HCT116 (cell line): ENCODE data around the gene ECSCR. TPM values are rescaled to one million over a fixed set of nuclear protein-coding genes. Genes with fewer than 3 reads are reported as not detected.

Experiments used
- ATAC-seq: fragments of 200-7000 bp; cut with Tn5 transposase; 2 replicates; pipeline ENCODE4 v1.9.1; 2020; ENCODE audit warnings: mild to moderate bottlenecking, moderate library complexity
- BruUV-seq: library from RNA; stranded (reverse); fragments of 400-500 nt; replicated peaks from 2 replicates; lab custom pipeline; 2021; lab: Mats Ljungman, UMichigan
- CTCF ChIA-PET: fragments of 300-600 bp; sonication (Branson Sonifier 250); formaldehyde crosslinking; loops from one replicate; lab custom pipeline; 2021; ENCODE audit warnings: antibody characterized with exemption; lab: Charles Lee
- POLR2A ChIA-PET: fragments of 300-600, 350-600 bp; sonication (Branson Sonifier 250); formaldehyde crosslinking; loops from one replicate; lab custom pipeline; 2021; ENCODE audit warnings: antibody characterized with exemption; lab: Charles Lee
- RAD21 ChIA-PET, 2 experiments: fragments of 300-600 bp; sonication (Branson Sonifier 250); formaldehyde crosslinking; loops; one replicate each; lab custom pipeline; 2023; ENCODE audit warnings: low total read pairs in 2 of 2; ENCODE audit not compliant: uncharacterized antibody in 2 of 2, unreplicated experiment in 2 of 2, low non-redundant PET in 1 of 2; lab: Charles Lee
- DNase-seq: peaks from one replicate; pipeline ENCODE4 v3.0.0-alpha.2; 2010; ENCODE audit warnings: low read depth, low spot score
- H2AFZ ChIP-seq: fragments of 200-600 bp; shearing (Covaris generic), sonication (generic); 2 replicates; pipeline ENCODE4 v1.6.1; 2017; ENCODE audit warnings: low read depth, mixed run types, mixed read lengths, antibody characterized with exemption, low read length; ENCODE audit not compliant: poor library complexity, severe bottlenecking
- H3K27ac ChIP-seq: 2 replicates; pipeline ENCODE4 v1.5.1; 2012; ENCODE audit warnings: low read depth, low read length
- H3K27me3 ChIP-seq: fragments of 200-600 bp; sonication (generic); 2 replicates; pipeline ENCODE4 v1.6.1; 2016; ENCODE audit warnings: mixed run types, low read length, mixed read lengths; ENCODE audit not compliant: insufficient read depth
- H3K36me3 ChIP-seq, 2 experiments: fragments of 200-500 bp in 1 of 2; fragments of 200-600 bp in 1 of 2; sonication (Bioruptor generic) in 1 of 2; sonication (generic) in 1 of 2; 2 replicates each; pipeline versions ENCODE4 v1.5.1 to v1.6.1; 2014 to 2016; ENCODE audit warnings: low read length in 2 of 2, inconsistent platforms in 1 of 2, mixed read lengths in 1 of 2, mixed run types in 1 of 2; ENCODE audit not compliant: insufficient read depth in 2 of 2, control insufficient read depth in 1 of 2
- H3K4me1 ChIP-seq, 2 experiments: fragments of 200-600 bp in 1 of 2; sonication (generic) in 1 of 2; 2 replicates each; pipeline versions ENCODE4 v1.5.1 to v1.6.1; 2012 to 2017; ENCODE audit warnings: low read length in 2 of 2, inconsistent platforms in 1 of 2, mild to moderate bottlenecking in 1 of 2, mixed read lengths in 1 of 2, mixed run types in 1 of 2, moderate library complexity in 1 of 2; ENCODE audit not compliant: insufficient read depth in 2 of 2, control insufficient read depth in 1 of 2
- H3K4me2 ChIP-seq: fragments of 200-600 bp; sonication (generic); 2 replicates; pipeline ENCODE4 v1.6.1; 2017; ENCODE audit warnings: mixed run types, low read length, mixed read lengths
- H3K4me3 ChIP-seq, 2 experiments: fragments of 200-600 bp in 1 of 2; sonication (generic) in 1 of 2; replicated peaks in 1 of 2; 2 replicates each; pipeline ENCODE4 v1.5.1; 2011 to 2016; ENCODE audit warnings: low read length in 2 of 2, control low read depth in 1 of 2, low read depth in 1 of 2, mild to moderate bottlenecking in 1 of 2, mixed read lengths in 1 of 2, mixed run types in 1 of 2
- H3K79me2 ChIP-seq: fragments of 200-600 bp; sonication (generic); 2 replicates; pipeline ENCODE4 v1.6.1; 2017; ENCODE audit warnings: mild to moderate bottlenecking, mixed run types, low read length, moderate library complexity, mixed read lengths; ENCODE audit not compliant: insufficient read depth
- H3K9ac ChIP-seq: fragments of 200-600 bp; sonication (generic); 2 replicates; pipeline ENCODE4 v1.6.1; 2016; ENCODE audit warnings: low read length, mixed read lengths
- H3K9me2 ChIP-seq: fragments of 200-600 bp; sonication (generic), shearing (Covaris generic); 2 replicates; pipeline ENCODE4 v1.6.1; 2017; ENCODE audit warnings: mixed run types, mild to moderate bottlenecking, moderate library complexity; ENCODE audit not compliant: insufficient read depth
- H3K9me3 ChIP-seq, 2 experiments: fragments of 200-500 bp in 1 of 2; fragments of 200-600 bp in 1 of 2; sonication (Bioruptor generic) in 1 of 2; sonication (generic) in 1 of 2; 2 replicates each; pipeline ENCODE4 v1.6.1; 2014 to 2017; ENCODE audit warnings: low read length in 2 of 2, mixed read lengths in 2 of 2, inconsistent platforms in 1 of 2, low read depth in 1 of 2, mild to moderate bottlenecking in 1 of 2, mixed run types in 1 of 2, moderate library complexity in 1 of 2; ENCODE audit not compliant: control insufficient read depth in 1 of 2, insufficient read depth in 1 of 2
- H4K20me1 ChIP-seq: fragments of 200-600 bp; sonication (generic), shearing (Covaris generic); 2 replicates; pipeline ENCODE4 v1.6.1; 2017; ENCODE audit warnings: mixed run types, mild to moderate bottlenecking, moderate library complexity; ENCODE audit not compliant: insufficient read depth
- CBX3 ChIP-seq: IDR thresholded peaks from 2 replicates; pipeline ENCODE4 v1.6.1; 2012; ENCODE audit warnings: low read depth
- CEBPB ChIP-seq: IDR thresholded peaks from 2 replicates; pipeline ENCODE4 v1.6.1; 2012; ENCODE audit warnings: low read depth
- CTCF ChIP-seq, 3 experiments: fragments of 200-600 bp in 1 of 3; sonication (generic) in 1 of 3; IDR thresholded peaks in 2 of 3; conservative IDR thresholded peaks in 1 of 3; 2 replicates each; pipeline ENCODE4 v1.5.1; 2012 to 2017; ENCODE audit warnings: low read depth in 2 of 3, low read length in 2 of 3, antibody characterized with exemption in 1 of 3, borderline replicate concordance in 1 of 3, control low read depth in 1 of 3, mild to moderate bottlenecking in 1 of 3, mixed read lengths in 1 of 3, mixed run types in 1 of 3, moderate library complexity in 1 of 3; ENCODE audit not compliant: insufficient read depth in 1 of 3
- EGR1 ChIP-seq: IDR thresholded peaks from 2 replicates; pipeline ENCODE4 v1.6.1; 2012; ENCODE audit warnings: low read depth
- ELF1 ChIP-seq: IDR thresholded peaks from 2 replicates; pipeline ENCODE4 v1.6.1; 2012; ENCODE audit warnings: low read depth, borderline replicate concordance
- EZH2 ChIP-seq: fragments of 200-600 bp; sonication (generic); IDR thresholded peaks from 2 replicates; pipeline ENCODE4 v1.6.1; 2017; ENCODE audit warnings: antibody characterized with exemption, mixed run types
- EZH2phosphoT487 ChIP-seq: fragments of 200-600 bp; IDR thresholded peaks from 2 replicates; pipeline ENCODE4 v1.6.1; 2018; ENCODE audit warnings: antibody characterized with exemption, borderline replicate concordance
- FOSL1 ChIP-seq: IDR thresholded peaks from 2 replicates; pipeline ENCODE4 v1.6.1; 2012; ENCODE audit warnings: low read depth
- JUND ChIP-seq: IDR thresholded peaks from 2 replicates; pipeline ENCODE4 v1.6.1; 2012
- MAX ChIP-seq: IDR thresholded peaks from 2 replicates; pipeline ENCODE4 v1.6.1; 2012
- POLR2A ChIP-seq: IDR thresholded peaks from 2 replicates; pipeline ENCODE4 v1.7.0; 2011; ENCODE audit warnings: borderline replicate concordance; ENCODE audit not compliant: insufficient read depth, insufficient read length; ENCODE audit errors: extremely low read depth
- POLR2AphosphoS5 ChIP-seq: IDR thresholded peaks from 2 replicates; pipeline ENCODE4 v1.6.1; 2011; ENCODE audit warnings: mild to moderate bottlenecking, low read depth, low read length, moderate library complexity
- SRF ChIP-seq: IDR thresholded peaks from 2 replicates; pipeline ENCODE4 v1.6.1; 2012; ENCODE audit warnings: low read depth
- YY1 ChIP-seq: IDR thresholded peaks from 2 replicates; pipeline ENCODE4 v1.6.1; 2011; ENCODE audit warnings: low read length, low read depth, moderate library complexity, mild to moderate bottlenecking; ENCODE audit not compliant: insufficient replicate concordance; ENCODE audit errors: extremely low read depth
- ZBTB33 ChIP-seq: IDR thresholded peaks from 2 replicates; pipeline ENCODE4 v1.6.1; 2011; ENCODE audit warnings: mild to moderate bottlenecking, low read length, moderate library complexity; ENCODE audit not compliant: insufficient replicate concordance; ENCODE audit errors: extremely low read depth
- intact Hi-C: fragments of 100-400 bp; cut with micrococcal nuclease; formaldehyde crosslinking; loops from 2 replicates; pipeline ENCODE4 v1.10.0; 2022
- total RNA-seq: library from RNA; stranded (reverse); gene quantifications from one replicate; pipeline ENCODE4 v1.2.1, GENCODE V29; 2021; ENCODE audit not compliant: unreplicated experiment

ECSCR gene
- total RNA-seq, 1 experiment from 2014 or later: not detected

- H4K20me1 ChIP-seq: no peaks in the 10 kb centered on the region
- ChIA-PET CTCF (no interaction called here), RAD21 (no interaction called here), POLR2A (no interaction called here)
- no peaks in the 10 kb centered on the region for H3K27me3 ChIP-seq
- TF ChIP-seq MAX (no peak), CBX3 (no peak), FOSL1 (no peak), EGR1 (no peak)
- H3K9me3 ChIP-seq: no peaks in the 10 kb centered on the region
- no peak overlapping the region for H3K9ac ChIP-seq
- BruUV-seq: no TSS peak
- H3K27ac ChIP-seq: no peak overlapping the region
- H3K4me2 ChIP-seq: no peak overlapping the region
- intact Hi-C loops: no loop called here
- H3K9me2 ChIP-seq: no peaks in the 10 kb centered on the region
- no peak for ATAC-seq
- no peak for DNase-seq
- no peaks in the 10 kb centered on the region for H3K4me1 ChIP-seq
- no peaks in the 10 kb centered on the region for H3K36me3 ChIP-seq
- no peaks in the 10 kb centered on the region for H3K79me2 ChIP-seq
- H2AFZ ChIP-seq: no peak overlapping the region
- no peak overlapping the region for H3K4me3 ChIP-seq
Measured at GRCh38 chr5:139451176-139451575, 11.4 kb downstream of the ECSCR start.

- ChIA-PET CTCF (no interaction called here), RAD21 (no interaction called here), POLR2A (no interaction called here)
- Histone ChIP-seq H3K27me3 (no peaks in the 10 kb centered on the region), H3K9ac (no peak overlapping the region), H3K27ac (no peak overlapping the region), H3K36me3 (no peaks in the 10 kb centered on the region), H3K4me2 (no peak overlapping the region), H3K9me3 (no peaks in the 10 kb centered on the region), H4K20me1 (no peaks in the 10 kb centered on the region), H3K4me1 (peaks cover 0 to 10% of the 10 kb centered on the region in 2 experiments; a peak in 2 of 4 replicates), H3K9me2 (no peaks in the 10 kb centered on the region), H3K79me2 (no peaks in the 10 kb centered on the region), H3K4me3 (no peak overlapping the region), H2AFZ (no peak overlapping the region)
- DNase-seq (no peak), ATAC-seq (no peak)
- BruUV-seq: no TSS peak
- intact Hi-C loops: no loop called here
- TF ChIP-seq ZBTB33 (no peak), JUND (no peak), EZH2 (no peak), POLR2A (no peak), SRF (no peak), POLR2AphosphoS5 (no peak), EZH2phosphoT487 (no peak), CEBPB (no peak), ELF1 (no peak), CBX3 (no peak), YY1 (no peak), MAX (no peak), CTCF (IDR thresholded peaks at IDR 0.05 in 2 of 3, conservative IDR thresholded peaks at IDR 0.05 in 1 of 3; ENCODE audit: borderline replicate concordance in 1 of 3, insufficient read depth in 1 of 3, low read depth in 2 of 3, low read length in 2 of 3) (no peak)
Measured at GRCh38 chr5:139446956-139447779, 15.4 kb downstream of the ECSCR start.
